NCI-H1436 treated with DMSO at 0.1 percent for 48 hours (cell line): ENCODE results near the gene OTUB2.
"Not testable (repeated sequence)": the region's sequence is repeated elsewhere in the genome, so short reads cannot be mapped to it uniquely, and the experiment has no call there.

Source experiments
- DNase-seq: peaks from one replicate; lab custom pipeline; 2025; lab: John Stamatoyannopoulos, UW

Gene OTUB2

GRCh38 chr14:94056579-94057308 lies 30.6 kb downstream of the OTUB2 start:
- DNase-seq: no peak

DNA sequence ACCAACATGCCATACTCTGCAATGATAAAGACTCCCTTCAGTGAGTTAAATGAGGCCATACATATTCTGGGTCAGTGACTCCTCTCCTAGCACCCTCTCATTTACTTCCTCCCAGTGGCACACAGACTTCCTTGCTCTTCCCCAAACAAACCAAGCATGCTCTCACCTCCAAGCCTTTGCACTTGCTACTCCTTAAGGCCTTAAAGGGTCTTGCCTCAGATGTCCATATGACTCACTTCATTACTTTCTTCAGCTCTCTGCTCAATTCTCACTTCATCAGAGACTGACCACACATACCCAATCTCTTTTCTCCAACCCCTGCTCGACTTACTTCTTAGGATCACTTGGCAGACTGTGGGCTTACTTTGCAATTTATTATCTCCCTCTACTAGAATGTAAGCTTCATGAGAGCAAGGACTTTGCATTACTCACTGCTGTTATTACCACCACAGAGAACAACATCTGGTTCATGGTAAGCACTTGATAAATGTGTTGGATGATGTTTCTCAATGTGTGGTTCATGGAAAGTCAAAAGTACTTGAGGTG lies 32.1 kb downstream of the OTUB2 start:
- no peak for DNase-seq

DNA sequence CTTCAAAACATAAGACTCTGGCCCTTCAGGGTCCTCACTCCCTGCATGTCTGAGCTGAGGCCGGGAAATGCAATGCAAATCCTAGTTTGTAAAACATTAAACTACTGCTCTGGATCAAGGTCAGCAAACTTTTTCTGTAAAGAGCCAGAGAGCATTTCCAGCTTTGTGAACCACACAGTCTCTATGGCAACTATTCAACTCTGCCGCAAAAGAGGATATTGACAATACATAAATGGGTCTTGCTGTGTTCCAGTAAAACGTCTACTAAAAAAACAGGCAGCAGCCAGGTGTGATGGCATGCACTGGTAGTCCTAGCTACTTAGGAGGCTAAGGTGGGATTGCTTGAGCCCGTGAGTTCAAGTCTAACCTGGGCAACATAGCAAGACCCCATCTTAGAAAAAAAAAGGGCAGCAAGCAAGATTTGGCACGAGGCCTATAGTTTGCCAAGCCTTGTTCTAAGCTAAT lies 32.6 kb downstream of the OTUB2 start:
- DNase-seq: no peak

GRCh38 chr14:94059998-94060397 lies 33.9 kb downstream of the OTUB2 start:
- DNase-seq: no peak

GRCh38 chr14:94062344-94062940 lies 36.3 kb downstream of the OTUB2 start:
- DNase-seq: no peak

- DNase-seq: no peak
Observed at GRCh38 chr14:94066089-94066676, 40.0 kb downstream of the OTUB2 start.

GRCh38 chr14:94072076-94072475 lies 45.9 kb downstream of the OTUB2 start:
- DNase-seq: not testable (repeated sequence)

- no peak for DNase-seq
Observed at GRCh38 chr14:94074534-94074933, 48.4 kb downstream of the OTUB2 start.

- no peak for DNase-seq
Observed at GRCh38 chr14:94075008-94075407, 48.9 kb downstream of the OTUB2 start.

- no peak for DNase-seq
Observed at GRCh38 chr14:94077111-94077821, 51.1 kb downstream of the OTUB2 start.

- no peak for DNase-seq
Observed at GRCh38 chr14:94077823-94078222, 51.7 kb downstream of the OTUB2 start.

- DNase-seq: no peak
Observed at GRCh38 chr14:94079891-94080620, 53.9 kb downstream of the OTUB2 start.

GRCh38 chr14:94080621-94081385 lies 54.7 kb downstream of the OTUB2 start, which contains the start of the genes DDX24 and IFI27L1:
DDX24 (minus strand) TSS chr14:94081202; CDS start chr14:94079742, 1,460 bp downstream.
IFI27L1 (plus strand) TSS chr14:94081310; CDS start chr14:94096938, 15,628 bp downstream.
- DNase-seq: peak; percentile 66

DNA sequence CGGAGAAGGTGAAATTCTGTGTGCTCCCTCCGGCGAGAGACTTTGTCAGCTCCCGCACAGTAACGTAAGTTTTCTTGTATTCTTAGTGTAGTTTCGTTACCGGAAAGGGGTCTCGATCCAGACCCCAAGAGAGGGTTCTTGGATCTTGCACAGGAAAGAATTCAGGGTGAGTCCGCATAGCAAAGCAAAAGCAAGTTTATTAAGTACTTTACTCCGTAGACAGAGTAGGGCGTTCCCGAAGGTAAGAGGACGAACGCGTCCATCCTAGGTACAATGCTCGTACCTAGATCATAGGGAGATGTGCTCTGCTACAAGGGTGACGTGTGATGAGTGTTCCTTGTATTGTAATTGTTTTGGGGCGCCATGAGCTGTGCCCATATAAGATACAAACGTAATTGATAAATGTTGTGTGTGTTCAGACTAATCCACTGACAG lies 55.3 kb downstream of the OTUB2 start:
- no peak for DNase-seq

DNA sequence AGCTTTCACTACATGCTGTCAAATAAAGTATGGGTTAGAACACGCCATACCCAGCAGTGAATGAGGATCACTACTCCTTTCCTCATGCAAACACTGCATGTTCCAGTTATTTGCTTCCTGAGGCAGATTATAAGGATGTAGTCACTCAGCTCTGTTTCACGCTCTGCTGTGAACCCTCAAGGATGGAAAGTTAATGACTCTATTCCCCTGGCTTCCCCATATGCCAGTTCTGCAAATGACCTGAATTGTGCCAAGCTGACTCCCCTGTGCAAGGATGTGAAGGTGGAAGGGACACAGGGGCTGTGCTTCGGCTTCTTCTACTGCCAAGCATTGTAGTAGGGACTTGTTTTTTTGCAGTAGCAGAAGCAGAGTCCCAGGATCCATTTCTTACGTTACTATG lies 61.8 kb downstream of the OTUB2 start:
- DNase-seq: no peak

- DNase-seq: no peak
Observed at GRCh38 chr14:94088516-94088915, 62.4 kb downstream of the OTUB2 start.

- no peak for DNase-seq
Observed at GRCh38 chr14:94089479-94089878, 63.3 kb downstream of the OTUB2 start.

DNA sequence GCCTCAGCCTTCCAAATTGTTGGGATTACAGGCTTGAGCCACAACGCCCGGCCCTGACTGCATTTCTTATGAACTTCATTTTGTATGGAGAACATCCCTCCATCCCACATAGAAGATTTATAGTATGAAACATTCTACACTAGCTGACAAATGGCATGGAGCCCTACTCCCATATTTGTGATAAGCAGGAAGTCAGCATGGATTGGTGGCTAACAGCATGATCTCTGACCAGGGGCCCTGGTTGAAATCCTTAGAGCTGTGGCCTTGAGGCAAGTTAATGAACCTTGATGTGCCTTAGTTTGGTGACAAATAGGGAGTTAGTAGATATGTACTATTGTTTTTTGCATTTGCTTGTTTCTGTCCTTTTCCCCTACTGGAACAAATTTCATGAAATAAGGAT lies 67.3 kb downstream of the OTUB2 start:
- no peak for DNase-seq

- DNase-seq: no peak
Observed at GRCh38 chr14:94097091-94097490, 71.0 kb downstream of the OTUB2 start.
